GM19238 (cell line): Measurements from ENCODE around the gene MTUS2.

Experiments used
- DNase-seq: peaks from one replicate; pipeline ENCODE4 v3.0.0; 2011; ENCODE audit warnings: low spot score; ENCODE audit not compliant: insufficient read length

Gene MTUS2

DNA sequence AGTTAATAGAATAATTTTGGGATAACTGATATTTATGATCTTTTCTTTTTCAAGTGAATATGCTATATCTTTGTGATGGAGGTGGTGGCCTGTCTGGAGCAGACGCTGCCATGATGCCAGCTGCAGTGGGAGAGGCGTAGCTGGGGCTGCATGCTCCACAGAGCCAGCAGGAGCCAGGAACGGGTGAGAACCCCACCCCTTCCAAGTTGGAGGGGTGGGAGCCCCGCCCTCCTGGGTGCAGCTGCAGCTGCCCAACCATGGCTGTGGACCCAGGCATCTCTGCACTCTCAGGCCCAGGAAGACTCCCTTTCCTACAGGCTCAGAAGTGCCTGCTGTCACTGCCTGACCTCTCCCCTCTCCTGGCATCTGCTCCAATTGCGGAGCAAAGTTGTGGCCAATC is 402.3 kb downstream of the MTUS2 start:
- DNase-seq: no peak

- no peak for DNase-seq
These were observed 404.1 kb downstream of the MTUS2 start for GRCh38 chr13:29224206-29224605.

GRCh38 chr13:29227576-29227975 is 407.4 kb downstream of the MTUS2 start:
- no peak for DNase-seq

DNA sequence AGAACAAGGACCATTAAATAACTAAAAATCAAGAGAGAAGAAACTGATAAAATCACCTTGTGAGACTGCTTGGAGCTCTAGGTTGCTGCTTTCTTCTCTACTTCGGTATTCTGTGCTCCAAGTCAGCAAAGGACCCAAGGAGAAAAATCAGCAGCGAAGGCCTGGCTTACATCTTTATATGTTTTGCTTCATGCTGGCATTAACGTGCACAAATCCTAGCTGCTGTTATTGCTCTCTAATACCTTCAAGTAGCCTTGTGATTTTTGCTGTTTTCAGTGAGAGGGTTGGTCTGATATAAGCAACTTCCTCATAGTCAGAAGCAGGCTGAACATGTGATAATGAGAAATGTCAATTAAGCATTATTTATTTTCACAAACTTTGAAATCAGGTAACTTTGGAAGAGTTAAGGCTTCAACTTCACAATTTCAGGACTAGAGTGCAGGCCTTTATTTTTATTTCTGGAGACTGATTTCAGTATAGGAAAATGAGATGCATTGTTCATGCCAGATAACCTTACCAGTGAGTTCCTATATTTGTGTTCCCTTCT is 410.2 kb downstream of the MTUS2 start:
- no peak for DNase-seq

DNA sequence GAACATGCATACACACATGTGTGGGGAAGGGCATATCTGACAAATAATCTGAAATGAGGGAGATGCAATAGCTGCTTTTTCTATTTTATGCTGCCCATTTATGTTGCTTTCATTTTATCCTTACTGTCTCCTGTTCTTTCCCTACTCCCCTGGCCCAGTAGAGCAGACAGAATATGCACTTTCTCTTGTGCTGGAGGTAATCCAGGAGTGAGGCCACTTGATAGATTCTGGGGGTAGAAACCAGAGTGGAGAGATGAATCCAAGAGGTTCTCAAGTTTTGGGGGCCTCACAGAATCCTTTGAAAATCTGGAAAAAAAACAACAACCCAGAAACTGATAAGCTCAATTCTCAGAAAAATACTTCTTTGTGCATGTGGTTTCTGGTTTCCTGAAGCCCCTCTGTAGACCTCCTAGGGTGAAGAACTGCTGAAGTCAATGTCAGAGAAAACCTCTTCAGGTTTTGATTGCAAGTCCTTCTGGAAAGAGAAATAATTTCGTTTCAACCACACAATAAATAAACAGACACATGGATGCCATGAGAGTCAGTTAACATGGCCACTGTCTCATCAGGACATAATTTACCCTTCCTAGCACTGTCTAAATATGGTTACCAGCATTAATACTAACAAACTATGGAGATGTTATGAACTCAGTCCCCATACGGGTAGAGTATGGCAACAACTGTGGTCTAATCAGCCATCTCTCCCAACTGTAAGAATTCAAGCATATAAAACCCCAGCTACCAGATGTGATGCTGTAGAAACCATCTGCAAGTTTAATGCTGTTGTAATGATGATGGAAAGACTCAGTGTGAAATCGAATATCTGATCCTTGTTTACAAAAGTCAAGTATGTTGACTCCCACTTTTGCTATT is 419.8 kb downstream of the MTUS2 start:
- no peak for DNase-seq

GRCh38 chr13:29254626-29255370 is 434.7 kb downstream of the MTUS2 start:
- no peak for DNase-seq

DNA sequence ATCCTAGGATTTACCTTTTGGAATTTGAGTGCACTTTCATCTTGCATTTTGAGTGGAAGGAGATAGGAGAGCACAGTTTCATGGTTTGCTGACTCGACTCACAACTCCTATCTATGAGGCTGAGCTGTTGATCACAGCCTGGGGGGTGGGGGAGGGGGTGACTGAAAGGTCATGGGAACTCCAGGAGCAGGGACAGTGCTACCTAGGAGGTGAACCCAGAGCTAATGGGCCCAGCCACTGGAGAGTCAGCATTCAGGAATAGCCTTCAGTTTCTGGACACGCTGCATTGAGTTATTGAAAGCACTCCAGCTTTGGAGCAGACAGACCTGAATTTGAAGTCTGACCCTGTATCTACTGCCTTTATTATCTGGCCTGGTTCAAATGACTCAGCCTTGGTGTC is 435.4 kb downstream of the MTUS2 start:
- no peak for DNase-seq

DNA sequence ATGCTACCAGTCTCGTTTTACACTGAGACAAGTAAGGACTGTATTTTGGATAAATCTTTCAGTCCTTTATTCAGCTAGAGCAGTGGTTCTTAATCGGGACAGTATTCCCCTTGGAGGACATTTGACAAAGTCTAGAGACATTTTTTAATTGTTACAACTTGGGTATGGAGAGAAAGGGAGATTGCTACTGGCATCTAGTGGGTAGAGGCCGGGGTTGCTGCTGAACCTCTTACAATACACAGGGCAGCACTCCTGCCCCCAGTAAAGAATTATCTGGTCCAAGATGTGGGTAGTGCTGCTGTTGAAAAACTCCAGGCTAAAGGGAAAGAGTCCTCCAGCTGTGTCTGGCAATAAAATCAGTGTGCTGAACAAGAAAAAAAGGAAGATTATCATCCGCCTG is 440.5 kb downstream of the MTUS2 start:
- DNase-seq: no peak

GRCh38 chr13:29266261-29266660 is 446.1 kb downstream of the MTUS2 start:
- no peak for DNase-seq

- DNase-seq: no peak
These were observed 446.9 kb downstream of the MTUS2 start for GRCh38 chr13:29266756-29267733.

DNA sequence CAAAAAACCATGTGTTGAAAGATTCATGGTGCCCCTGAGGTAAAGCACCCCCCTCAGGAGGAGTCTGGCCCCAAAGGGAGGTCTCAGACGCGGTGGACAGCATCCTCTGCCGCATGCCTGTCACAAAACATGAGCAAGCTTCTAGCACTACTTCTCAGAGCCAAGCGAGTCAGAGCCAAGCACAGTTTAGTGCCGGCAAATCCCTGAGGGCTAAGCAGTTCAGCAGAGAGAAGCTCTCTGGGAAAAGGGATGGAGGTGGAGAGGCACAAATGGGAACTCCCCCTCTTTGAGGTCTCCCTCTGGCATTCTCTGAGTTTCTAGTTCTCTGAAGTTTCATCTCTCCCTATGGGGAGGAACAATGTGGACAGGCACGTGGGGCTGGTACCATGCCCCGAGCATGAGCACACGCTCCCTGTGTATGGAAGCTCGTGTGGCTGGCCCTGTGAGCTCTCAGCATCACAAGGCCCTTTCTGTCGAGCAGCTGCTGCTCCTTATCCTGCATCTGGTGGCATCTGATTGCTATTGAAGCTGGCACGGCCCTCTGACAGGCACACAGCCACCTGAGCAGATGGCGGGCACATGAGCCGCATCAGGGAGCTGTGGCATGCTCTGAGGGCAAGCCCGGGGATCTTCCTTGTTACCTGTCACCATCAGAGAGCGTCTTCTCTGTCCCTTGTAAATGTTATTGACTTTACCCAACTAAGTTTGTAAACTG is 450.3 kb downstream of the MTUS2 start:
- no peak for DNase-seq

GRCh38 chr13:29271606-29272005 is 451.5 kb downstream of the MTUS2 start:
- DNase-seq: no peak

GRCh38 chr13:29279356-29280254 is 459.5 kb downstream of the MTUS2 start:
- no peak for DNase-seq

GRCh38 chr13:29281932-29282495 is 461.9 kb downstream of the MTUS2 start:
- no peak for DNase-seq

- no peak for DNase-seq
These were observed 464.6 kb downstream of the MTUS2 start for GRCh38 chr13:29284726-29285125.

GRCh38 chr13:29287237-29287636 is 467.1 kb downstream of the MTUS2 start:
- no peak for DNase-seq

DNA sequence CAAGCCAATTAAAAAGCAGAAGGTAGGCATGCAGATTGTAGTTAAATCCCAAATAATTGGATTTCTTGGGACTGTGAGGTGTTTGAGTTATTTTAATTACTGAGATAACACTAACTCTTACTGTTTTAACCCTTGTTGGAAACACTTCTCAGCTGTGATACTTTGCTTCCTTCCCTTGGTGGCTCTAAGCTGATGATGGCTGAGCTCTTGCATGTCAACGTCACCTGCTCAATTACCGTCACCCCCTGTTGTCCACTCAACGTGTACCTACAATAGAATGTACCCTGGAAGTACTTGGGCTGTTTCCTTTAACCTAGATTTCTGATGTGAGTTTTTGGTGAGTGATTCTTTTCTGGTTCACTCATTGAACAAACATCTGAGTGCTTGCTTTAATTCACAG is 471.9 kb downstream of the MTUS2 start:
- no peak for DNase-seq

- no peak for DNase-seq
These were observed 474.7 kb downstream of the MTUS2 start for GRCh38 chr13:29294821-29295220.

DNA sequence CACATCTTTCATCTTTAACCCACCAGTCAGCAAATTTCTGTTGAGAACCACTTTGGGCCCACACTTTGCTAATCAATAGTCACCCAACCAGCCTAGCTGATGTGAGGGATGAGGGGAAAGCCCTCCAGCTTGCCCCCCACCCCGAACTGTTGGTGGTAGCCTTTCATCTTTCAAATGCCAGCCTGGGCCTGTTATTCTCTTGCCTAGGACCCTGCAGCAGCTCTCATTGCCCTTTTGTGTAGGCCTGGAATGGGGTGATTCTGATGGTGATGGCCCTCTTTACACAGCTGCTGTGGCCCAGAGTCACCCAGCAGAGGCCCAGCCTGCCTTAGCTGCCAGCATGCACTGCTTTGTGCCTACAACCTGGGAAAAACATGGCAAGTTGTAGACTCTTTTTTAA is 480.9 kb downstream of the MTUS2 start:
- no peak for DNase-seq
